Stomach (tissue), 4 donors: Measurements from ENCODE around the gene CYS1.

ENCODE experiments used
- CTCF ChIP-seq, 7 experiments: fragments of 450-650 bp in 4 of 7; fragments of 200-600 bp in 3 of 7; sonication (generic) in 3 of 7; IDR thresholded peaks; one replicate each; pipeline ENCODE4 v1.5.1; 2016 to 2019; ENCODE audit warnings: antibody characterized with exemption in 7 of 7, control low read depth in 2 of 7, mild to moderate bottlenecking in 1 of 7
- POLR2AphosphoS5 ChIP-seq, 3 donors: sonication (generic); formaldehyde crosslinking; IDR thresholded peaks; one replicate each; pipeline ENCODE4 v1.6.1; 2016; ENCODE audit warnings: antibody characterized with exemption in 3 of 3

GRCh38 chr2:10031886-10032745 lies 48.1 kb downstream of the CYS1 start:
- TF ChIP-seq CTCF (IDR thresholded peaks at IDR 0.05): no peak
- TF ChIP-seq POLR2AphosphoS5 (IDR thresholded peaks at IDR 0.05): no peak
